Endothelial cell (in vitro differentiated cells): ENCODE measurements around the gene MCF2L2. TPM values are rescaled to one million over a fixed set of nuclear protein-coding genes. Genes with fewer than 3 reads are reported as not detected.

Source experiments
- DNase-seq: peaks from one replicate; pipeline ENCODE4 v3.0.0; 2021; ENCODE audit warnings: low spot score
- H3K27ac Mint-ChIP-seq: one replicate; pipeline ENCODE4 v1.8.0; 2021; ENCODE audit warnings: mixed read lengths, inconsistent platforms; ENCODE audit not compliant: unreplicated experiment
- H3K27me3 Mint-ChIP-seq: one replicate; pipeline ENCODE4 v1.8.0; 2021; ENCODE audit warnings: mild to moderate bottlenecking, moderate library complexity, mixed read lengths, inconsistent platforms; ENCODE audit not compliant: unreplicated experiment
- H3K36me3 Mint-ChIP-seq: one replicate; pipeline ENCODE4 v1.8.0; 2021; ENCODE audit warnings: mild to moderate bottlenecking, low read depth, mixed read lengths, inconsistent platforms; ENCODE audit not compliant: unreplicated experiment
- H3K4me1 Mint-ChIP-seq: one replicate; pipeline ENCODE4 v1.8.0; 2021; ENCODE audit warnings: mild to moderate bottlenecking, mixed read lengths, inconsistent platforms; ENCODE audit not compliant: unreplicated experiment
- H3K4me3 Mint-ChIP-seq: one replicate; pipeline ENCODE4 v1.8.0; 2021; ENCODE audit warnings: mild to moderate bottlenecking, mixed read lengths, inconsistent platforms; ENCODE audit not compliant: unreplicated experiment
- H3K9me3 Mint-ChIP-seq: one replicate; pipeline ENCODE4 v1.8.0; 2021; ENCODE audit warnings: mixed read lengths, inconsistent platforms; ENCODE audit not compliant: unreplicated experiment
- total RNA-seq: library from RNA; stranded (reverse); fragmentation: NEBNext Ultra II Directional; extraction: Animal tissue kit (Norgen Biotek cat#: 25700); gene quantifications from one replicate; pipeline ENCODE4 v1.2.1, GENCODE V29; 2021; ENCODE audit not compliant: unreplicated experiment
- TF ChIP-seq, protein P1 (sequence below): fragments of 200-600 bp; sonication (generic); IDR thresholded peaks from one replicate; pipeline ENCODE4 v1.5.0; 2021; ENCODE audit warnings: antibody characterized with exemption; ENCODE audit not compliant: unreplicated experiment

Gene MCF2L2
- total RNA-seq, 1 donor from 2014 or later, result 1.8 TPM

DNA sequence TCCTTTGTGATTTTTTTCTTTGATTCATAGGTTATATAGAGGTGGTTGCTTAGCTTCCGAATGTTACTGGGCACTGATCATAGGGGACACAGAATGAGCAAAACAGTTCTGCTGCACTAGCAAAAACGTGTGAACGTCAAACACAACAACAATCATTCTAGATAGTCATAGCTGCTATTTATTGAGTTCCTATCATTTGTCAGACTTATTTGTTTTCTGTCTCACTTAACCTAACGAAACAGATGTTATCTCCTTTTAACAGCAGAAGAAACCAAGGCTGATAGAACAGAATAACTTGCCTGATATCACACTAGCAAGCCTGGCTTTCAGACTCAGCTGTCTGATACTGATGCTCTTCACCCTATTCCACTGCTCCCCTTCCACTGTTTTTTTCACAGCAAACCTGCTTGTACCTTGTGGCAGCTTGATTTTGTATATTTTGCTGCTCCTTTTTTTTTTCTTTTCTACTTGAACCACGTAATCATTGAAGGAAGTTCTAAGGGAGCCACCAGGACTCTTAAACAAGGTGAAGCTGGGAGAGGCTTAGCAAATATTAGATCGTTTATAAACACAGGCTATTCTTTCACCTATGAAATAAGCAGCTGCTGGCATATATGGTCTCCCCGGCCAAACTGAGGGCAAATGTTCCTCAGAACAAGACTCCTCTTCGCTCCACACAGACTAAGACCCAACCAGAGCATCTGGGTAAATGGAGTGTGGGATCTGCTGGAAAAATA, 78.8 kb downstream of the MCF2L2 start:
- Mint-ChIP-seq H3K4me1 (no peaks in the 10 kb centered on the region), H3K27ac (no peak overlapping the region), H3K27me3 (peaks cover 1% of the 10 kb centered on the region), H3K9me3 (no peaks in the 10 kb centered on the region), H3K4me3 (no peak overlapping the region), H3K36me3 (no peaks in the 10 kb centered on the region)
- TF ChIP-seq, protein P1, sequence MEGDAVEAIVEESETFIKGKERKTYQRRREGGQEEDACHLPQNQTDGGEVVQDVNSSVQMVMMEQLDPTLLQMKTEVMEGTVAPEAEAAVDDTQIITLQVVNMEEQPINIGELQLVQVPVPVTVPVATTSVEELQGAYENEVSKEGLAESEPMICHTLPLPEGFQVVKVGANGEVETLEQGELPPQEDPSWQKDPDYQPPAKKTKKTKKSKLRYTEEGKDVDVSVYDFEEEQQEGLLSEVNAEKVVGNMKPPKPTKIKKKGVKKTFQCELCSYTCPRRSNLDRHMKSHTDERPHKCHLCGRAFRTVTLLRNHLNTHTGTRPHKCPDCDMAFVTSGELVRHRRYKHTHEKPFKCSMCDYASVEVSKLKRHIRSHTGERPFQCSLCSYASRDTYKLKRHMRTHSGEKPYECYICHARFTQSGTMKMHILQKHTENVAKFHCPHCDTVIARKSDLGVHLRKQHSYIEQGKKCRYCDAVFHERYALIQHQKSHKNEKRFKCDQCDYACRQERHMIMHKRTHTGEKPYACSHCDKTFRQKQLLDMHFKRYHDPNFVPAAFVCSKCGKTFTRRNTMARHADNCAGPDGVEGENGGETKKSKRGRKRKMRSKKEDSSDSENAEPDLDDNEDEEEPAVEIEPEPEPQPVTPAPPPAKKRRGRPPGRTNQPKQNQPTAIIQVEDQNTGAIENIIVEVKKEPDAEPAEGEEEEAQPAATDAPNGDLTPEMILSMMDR, result no peak
- no peak for DNase-seq

DNA sequence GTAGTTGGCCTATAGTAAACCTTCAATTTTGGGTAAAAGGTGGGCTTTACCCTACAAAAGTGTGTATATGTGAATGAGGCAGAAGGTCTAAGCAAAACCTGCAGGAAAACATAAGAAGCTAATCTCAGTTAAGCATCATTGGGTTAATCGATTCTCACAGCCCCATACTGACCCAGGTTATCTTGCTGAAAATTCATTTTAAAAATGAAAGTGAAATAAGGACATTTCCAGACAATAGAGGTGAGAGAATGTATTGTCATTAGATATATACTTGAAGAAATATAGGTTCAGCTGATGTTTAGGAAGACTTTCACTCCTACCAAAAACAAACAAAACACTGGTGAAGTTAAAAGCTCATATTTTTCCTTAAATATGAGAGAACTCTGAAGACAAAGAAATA, 85.6 kb downstream of the MCF2L2 start:
- Mint-ChIP-seq H3K4me3 (no peak overlapping the region), H3K27ac (no peak overlapping the region), H3K9me3 (no peaks in the 10 kb centered on the region), H3K27me3 (peaks cover 1% of the 10 kb centered on the region), H3K36me3 (no peaks in the 10 kb centered on the region), H3K4me1 (peaks cover 4% of the 10 kb centered on the region)
- no peak for DNase-seq
- TF ChIP-seq, protein P1, result no peak

DNA sequence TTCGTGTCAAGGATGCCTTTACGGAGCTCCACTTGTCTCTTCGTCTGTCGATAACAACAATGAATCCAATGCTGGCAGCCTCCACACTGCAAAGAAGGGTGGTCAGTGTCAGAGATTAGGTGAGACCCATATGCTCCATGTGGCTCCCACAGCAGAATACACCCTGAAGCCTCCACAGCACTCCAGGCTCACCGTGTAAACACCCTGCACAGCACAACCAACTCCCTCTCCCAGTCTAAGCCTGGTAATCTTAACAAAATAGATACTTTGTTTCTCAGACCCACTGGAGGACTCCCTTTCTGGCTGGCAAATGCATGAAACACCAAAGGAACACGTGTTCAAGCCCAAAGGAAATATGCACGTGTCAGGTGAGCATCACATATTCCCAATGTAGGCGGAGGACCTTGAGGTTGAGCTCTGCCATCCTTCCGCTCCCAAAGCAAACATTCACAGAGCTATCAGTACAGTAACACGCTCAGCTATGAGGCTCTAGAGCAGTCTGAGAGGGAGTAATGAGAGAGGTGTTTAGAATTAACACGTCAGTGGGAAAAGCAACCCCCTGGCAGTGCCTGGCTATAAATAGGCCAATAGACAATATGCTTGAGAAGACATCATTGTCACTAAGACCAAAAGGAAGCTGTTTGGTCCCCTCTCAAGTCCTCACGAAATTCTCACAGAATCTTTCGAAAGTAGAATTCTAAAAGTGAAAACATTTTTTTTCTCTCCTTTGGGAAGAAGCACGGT, 86.7 kb downstream of the MCF2L2 start:
- no peak overlapping the region for H3K4me3 Mint-ChIP-seq
- DNase-seq, result no peak
- H3K27ac Mint-ChIP-seq, result no peak overlapping the region
- TF ChIP-seq, protein P1, result no peak
- H3K4me1 Mint-ChIP-seq, result peaks cover 4% of the 10 kb centered on the region
- H3K9me3 Mint-ChIP-seq, result no peaks in the 10 kb centered on the region
- no peaks in the 10 kb centered on the region for H3K36me3 Mint-ChIP-seq
- peaks cover 1% of the 10 kb centered on the region for H3K27me3 Mint-ChIP-seq

- Mint-ChIP-seq H3K4me1 (peaks cover 4% of the 10 kb centered on the region), H3K9me3 (no peaks in the 10 kb centered on the region), H3K27me3 (no peaks in the 10 kb centered on the region), H3K36me3 (no peaks in the 10 kb centered on the region), H3K27ac (no peak overlapping the region), H3K4me3 (no peak overlapping the region)
- no peak for DNase-seq
- TF ChIP-seq, protein P1, result no peak
Observed at GRCh38 chr3:183340222-183340621, 88.2 kb downstream of the MCF2L2 start.
